Trophoblast cell (in vitro differentiated cells and primary cell): ENCODE measurements around the gene TRMT10C.

ENCODE experiments used
- DNase-seq, 2 donors: peaks; one replicate each; pipeline ENCODE4 v3.0.0-alpha.2; 2016
- H2AFZ ChIP-seq: 2 replicates; pipeline ENCODE4 v1.6.1; 2013; ENCODE audit warnings: low read length, moderate library complexity, mild to moderate bottlenecking; ENCODE audit not compliant: insufficient read depth, poor library complexity
- H2AK5ac ChIP-seq: 2 replicates; pipeline ENCODE4 v1.6.1; 2013; ENCODE audit warnings: mild to moderate bottlenecking, low read length
- H2BK120ac ChIP-seq: 2 replicates; pipeline ENCODE4 v1.6.1; 2013; ENCODE audit warnings: low read length, mild to moderate bottlenecking, moderate library complexity; ENCODE audit not compliant: insufficient read depth, poor library complexity
- H2BK12ac ChIP-seq: 2 replicates; pipeline ENCODE4 v1.6.1; 2013; ENCODE audit warnings: mild to moderate bottlenecking, low read length, moderate library complexity
- H2BK5ac ChIP-seq: 2 replicates; pipeline ENCODE4 v1.6.1; 2013; ENCODE audit warnings: low read length, low read depth, moderate library complexity, mild to moderate bottlenecking; ENCODE audit not compliant: poor library complexity
- H3K14ac ChIP-seq: 2 replicates; pipeline ENCODE4 v1.6.1; 2013; ENCODE audit warnings: mild to moderate bottlenecking, low read length
- H3K18ac ChIP-seq: 2 replicates; pipeline ENCODE4 v1.6.1; 2013; ENCODE audit warnings: mild to moderate bottlenecking, low read length
- H3K23ac ChIP-seq: 2 replicates; pipeline ENCODE4 v1.6.1; 2013; ENCODE audit warnings: low read length
- H3K27ac ChIP-seq: 2 replicates; pipeline ENCODE4 v1.5.1; 2013; ENCODE audit warnings: low read depth, mild to moderate bottlenecking, inconsistent platforms, low read length, moderate library complexity
- H3K27me3 ChIP-seq: 2 replicates; pipeline ENCODE4 v1.6.1; 2013; ENCODE audit warnings: inconsistent platforms, mild to moderate bottlenecking, low read length, moderate library complexity; ENCODE audit not compliant: insufficient read depth
- H3K36me3 ChIP-seq, 2 experiments: 1 replicate in 1 of 2; 2 replicates in 1 of 2; pipeline ENCODE4 v1.6.1; 2013; ENCODE audit warnings: low read length in 2 of 2, mild to moderate bottlenecking in 2 of 2, moderate library complexity in 1 of 2; ENCODE audit not compliant: insufficient read depth in 2 of 2, control insufficient read depth in 1 of 2
- H3K4ac ChIP-seq: 2 replicates; pipeline ENCODE4 v1.6.1; 2013; ENCODE audit warnings: low read depth, mild to moderate bottlenecking, low read length, moderate library complexity
- H3K4me1 ChIP-seq, 2 experiments: 1 replicate in 1 of 2; 2 replicates in 1 of 2; pipeline ENCODE4 v1.6.1; 2013; ENCODE audit warnings: low read length in 2 of 2, mild to moderate bottlenecking in 2 of 2, moderate library complexity in 1 of 2; ENCODE audit not compliant: insufficient read depth in 2 of 2, control insufficient read depth in 1 of 2
- H3K4me2 ChIP-seq: 2 replicates; pipeline ENCODE4 v1.6.1; 2013; ENCODE audit warnings: inconsistent platforms, mild to moderate bottlenecking, low read length, moderate library complexity
- H3K4me3 ChIP-seq: 2 replicates; pipeline ENCODE4 v1.5.1; 2013; ENCODE audit warnings: mild to moderate bottlenecking, low read depth, low read length, inconsistent platforms
- H3K79me1 ChIP-seq: one replicate; pipeline ENCODE4 v1.6.1; 2013; ENCODE audit warnings: low read length
- H3K79me2 ChIP-seq: 2 replicates; pipeline ENCODE4 v1.6.1; 2013; ENCODE audit warnings: low read length, mild to moderate bottlenecking; ENCODE audit not compliant: control insufficient read depth, insufficient read depth, poor library complexity
- H3K9ac ChIP-seq: 2 replicates; pipeline ENCODE4 v1.6.1; 2013; ENCODE audit warnings: mild to moderate bottlenecking, low read length
- H3K9me3 ChIP-seq: 2 replicates; pipeline ENCODE4 v1.6.1; 2013; ENCODE audit warnings: low read depth, mild to moderate bottlenecking, control low read depth, inconsistent platforms, low read length; ENCODE audit not compliant: insufficient read depth
- H4K12ac ChIP-seq: 2 replicates; pipeline ENCODE4 v1.6.1; 2013; ENCODE audit warnings: low read depth, mild to moderate bottlenecking, low read length, moderate library complexity
- H4K8ac ChIP-seq: 2 replicates; pipeline ENCODE4 v1.6.1; 2013; ENCODE audit warnings: low read depth, mild to moderate bottlenecking, low read length, moderate library complexity
- H4K91ac ChIP-seq: one replicate; pipeline ENCODE4 v1.6.1; 2013; ENCODE audit warnings: low read depth, mild to moderate bottlenecking, low read length, moderate library complexity
- WGBS: extraction: QIAGEN DNeasy Blood & Tissue Kit; methylation state at CpG from one replicate; pipeline ENCODE4 v1.1.7; 2013; ENCODE audit warnings: missing lambda C conversion rate; ENCODE audit not compliant: insufficient read length, insufficient coverage; ENCODE audit errors: extremely low coverage; 5-methylcytosine and 5-hydroxymethylcytosine counted together

The TRMT10C gene

GRCh38 chr3:101518421-101518871, 43.2 kb upstream of the TRMT10C start:
- Histone ChIP-seq H2AFZ (no peak overlapping the region), H2BK120ac (no peak overlapping the region), H4K8ac (no peak overlapping the region), H3K79me1 (peaks cover under 1% of the 10 kb centered on the region), H3K4me1 (peaks cover 2 to 3% of the 10 kb centered on the region in 2 experiments), H2BK12ac (no peak overlapping the region), H3K36me3 (no peaks in the 10 kb centered on the region), H3K23ac (no peak overlapping the region), H2BK5ac (no peak overlapping the region), H3K27me3 (no peaks in the 10 kb centered on the region), H3K9ac (no peak overlapping the region), H3K9me3 (no peaks in the 10 kb centered on the region), H3K4ac (no peak overlapping the region), H3K4me3 (no peak overlapping the region), H2AK5ac (no peak overlapping the region), H3K79me2 (no peaks in the 10 kb centered on the region), H3K14ac (no peak overlapping the region), H3K27ac (no peak overlapping the region), H4K12ac (no peak overlapping the region), H4K91ac (no peak overlapping the region), H3K18ac (no peak overlapping the region), H3K4me2 (no peak overlapping the region)
- no CpG with 5 or more reads among the region's 3 CpGs for WGBS
- peak in 1 of 2 donors; percentile 27 for DNase-seq

DNA sequence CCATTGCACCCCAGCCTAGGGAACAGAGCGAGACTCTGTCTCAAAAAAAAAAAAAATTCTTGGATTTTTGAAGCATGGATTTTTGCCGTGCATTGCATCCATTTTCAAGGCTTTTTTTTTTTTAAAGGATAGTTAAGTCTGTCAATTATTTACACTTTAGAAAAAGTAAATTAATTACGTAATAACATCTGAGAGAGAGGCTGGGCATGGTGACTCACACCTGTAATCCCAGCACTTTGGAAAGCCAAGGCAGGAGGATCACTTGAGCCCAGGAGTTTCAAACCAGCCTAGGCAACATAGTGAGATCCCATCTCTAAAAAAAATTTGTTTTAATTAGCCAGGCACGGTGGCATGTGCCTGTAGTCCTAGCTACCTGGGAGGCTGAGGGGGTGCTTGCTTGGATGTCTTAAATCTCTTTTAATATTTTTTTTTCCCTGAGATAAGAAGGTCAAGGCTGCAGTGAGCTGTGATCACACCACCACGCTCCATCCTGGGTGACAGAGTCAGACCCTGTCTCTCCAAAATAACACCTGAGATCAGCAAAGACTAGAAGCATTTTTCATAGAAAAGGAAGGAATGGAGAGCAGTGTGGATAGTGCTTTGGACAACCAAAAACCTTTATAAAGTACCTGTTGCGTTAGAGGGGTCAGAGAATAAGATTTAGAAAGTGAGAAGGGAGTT, 41.8 kb upstream of the TRMT10C start:
- H2BK12ac ChIP-seq, result no peak overlapping the region
- no peak overlapping the region for H2AFZ ChIP-seq

GRCh38 chr3:101521211-101521701, 40.4 kb upstream of the TRMT10C start:
- no peak overlapping the region for H2AFZ ChIP-seq
- no peak overlapping the region for H4K91ac ChIP-seq
- no peaks in the 10 kb centered on the region for H3K79me2 ChIP-seq
- H4K8ac ChIP-seq, result no peak overlapping the region
- no peak overlapping the region for H2BK120ac ChIP-seq
- DNase-seq, result no peak
- no peaks in the 10 kb centered on the region for H3K27me3 ChIP-seq
- no peak overlapping the region for H2BK5ac ChIP-seq
- peaks cover 2 to 3% of the 10 kb centered on the region in 2 experiments for H3K4me1 ChIP-seq
- H3K4me2 ChIP-seq, result no peak overlapping the region
- no peaks in the 10 kb centered on the region for H3K36me3 ChIP-seq
- H3K18ac ChIP-seq, result no peak overlapping the region
- H4K12ac ChIP-seq, result no peak overlapping the region
- H3K4me3 ChIP-seq, result no peak overlapping the region
- H3K9me3 ChIP-seq, result peaks cover 2% of the 10 kb centered on the region
- H3K14ac ChIP-seq, result no peak overlapping the region
- H3K79me1 ChIP-seq, result no peaks in the 10 kb centered on the region
- no peak overlapping the region for H3K4ac ChIP-seq
- H3K9ac ChIP-seq, result no peak overlapping the region
- H2BK12ac ChIP-seq, result no peak overlapping the region
- H2AK5ac ChIP-seq, result no peak overlapping the region
- H3K23ac ChIP-seq, result no peak overlapping the region
- WGBS, result no CpG with 5 or more reads among the region's 4 CpGs
- H3K27ac ChIP-seq, result no peak overlapping the region

More for the DNA sequence above, 41.8 kb upstream of the TRMT10C start:
- H3K27me3 ChIP-seq, result no peaks in the 10 kb centered on the region
- no peak overlapping the region for H4K12ac ChIP-seq
- no peak overlapping the region for H4K8ac ChIP-seq
- no peaks in the 10 kb centered on the region for H3K36me3 ChIP-seq
- no peak overlapping the region for H3K4me2 ChIP-seq
- H2BK120ac ChIP-seq, result no peak overlapping the region
- no peak overlapping the region for H3K4me3 ChIP-seq
- H2BK5ac ChIP-seq, result no peak overlapping the region
- H3K14ac ChIP-seq, result no peak overlapping the region
- no peak overlapping the region for H2AK5ac ChIP-seq
- H3K79me2 ChIP-seq, result no peaks in the 10 kb centered on the region
- H3K27ac ChIP-seq, result no peak overlapping the region
- no peaks in the 10 kb centered on the region for H3K79me1 ChIP-seq
- no peak overlapping the region for H3K23ac ChIP-seq
- H3K9ac ChIP-seq, result no peak overlapping the region
- peaks cover 2 to 3% of the 10 kb centered on the region in 2 experiments for H3K4me1 ChIP-seq
- no CpG with 5 or more reads among the region's 6 CpGs for WGBS
- no peaks in the 10 kb centered on the region for H3K9me3 ChIP-seq
- no peak for DNase-seq
- no peak overlapping the region for H3K18ac ChIP-seq
- H3K4ac ChIP-seq, result no peak overlapping the region
- no peak overlapping the region for H4K91ac ChIP-seq

DNA sequence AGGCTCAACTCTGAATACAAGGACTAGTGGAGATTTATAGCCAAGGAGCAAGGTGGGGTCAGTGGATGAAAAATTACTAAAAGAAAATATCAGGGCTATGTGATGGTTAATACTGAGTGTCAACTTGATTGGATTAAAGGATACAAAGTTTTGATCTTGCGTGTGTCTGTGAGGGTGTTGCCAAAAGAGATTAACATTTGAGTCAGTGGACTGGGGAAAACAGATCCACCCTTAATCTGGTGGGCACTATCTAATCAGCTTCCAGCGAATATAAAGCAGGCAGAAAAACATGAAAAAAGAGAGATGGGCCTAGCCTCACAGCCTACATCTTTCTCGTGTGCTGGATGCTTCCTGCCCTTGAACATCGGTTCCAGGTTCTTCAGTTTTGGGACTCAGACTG, 34.2 kb upstream of the TRMT10C start:
- H4K8ac ChIP-seq, result no peak overlapping the region
- no CpG with 5 or more reads among the region's 4 CpGs for WGBS
- no peak overlapping the region for H3K4me3 ChIP-seq
- no peak overlapping the region for H2BK12ac ChIP-seq
- peaks cover 2% of the 10 kb centered on the region for H3K9me3 ChIP-seq
- H3K4me2 ChIP-seq, result no peak overlapping the region
- no peak overlapping the region for H2BK120ac ChIP-seq
- H4K91ac ChIP-seq, result no peak overlapping the region
- DNase-seq, result no peak
- no peak overlapping the region for H2AK5ac ChIP-seq
- H2BK5ac ChIP-seq, result no peak overlapping the region
- H3K4me1 ChIP-seq, result peaks cover 2 to 3% of the 10 kb centered on the region in 2 experiments
- H3K23ac ChIP-seq, result no peak overlapping the region
- H3K14ac ChIP-seq, result no peak overlapping the region
- H3K36me3 ChIP-seq, result no peaks in the 10 kb centered on the region
- H3K4ac ChIP-seq, result no peak overlapping the region
- H3K9ac ChIP-seq, result no peak overlapping the region
- peaks cover 3% of the 10 kb centered on the region for H3K79me1 ChIP-seq
- H2AFZ ChIP-seq, result no peak overlapping the region
- no peaks in the 10 kb centered on the region for H3K79me2 ChIP-seq
- H3K18ac ChIP-seq, result no peak overlapping the region
- H3K27ac ChIP-seq, result no peak overlapping the region
- no peak overlapping the region for H4K12ac ChIP-seq
- no peaks in the 10 kb centered on the region for H3K27me3 ChIP-seq
